HL-60/S4 treated with retinoic acid at 250 ng/mL for 4 days and 3 days (cell line): ENCODE results near the gene SLC7A6.
"Not testable (repeated sequence)": the region's sequence is repeated elsewhere in the genome, so short reads cannot be mapped to it uniquely, and the experiment has no call there.

Experiments used
- in situ Hi-C: fragments of 300-500 bp; cut with MboI; formaldehyde crosslinking; loops from 2 replicates; pipeline ENCODE4 v1.7.0; 2022; ENCODE audit warnings: low sequenced_read_pairs

Gene SLC7A6

GRCh38 chr16:68281368-68282063, 17.2 kb downstream of the SLC7A6 start:
- in situ Hi-C loops, result no loop called here

- in situ Hi-C loops, result no loop called here
These were observed 17.7 kb downstream of the SLC7A6 start for GRCh38 chr16:68282064-68282452.

DNA sequence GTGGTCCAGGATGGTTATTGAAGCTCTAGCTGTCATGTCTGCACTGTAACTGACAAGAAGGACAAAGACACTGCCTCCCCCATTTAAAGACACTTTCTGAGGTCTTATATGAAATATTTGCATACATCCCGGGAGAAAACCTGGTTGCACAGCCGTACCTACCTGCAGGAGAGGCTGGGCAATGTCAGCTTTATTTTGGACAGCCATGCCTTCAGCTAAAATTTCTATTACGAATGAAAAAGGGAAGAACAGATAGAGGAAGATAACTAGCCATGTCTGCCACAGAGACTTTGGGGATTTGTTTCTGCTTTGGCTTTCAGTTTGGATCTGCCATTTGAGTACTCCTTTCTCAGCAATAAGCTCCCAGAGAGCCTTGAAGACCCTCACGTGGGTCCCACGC, 19.0 kb downstream of the SLC7A6 start:
- in situ Hi-C loops, result no loop called here

GRCh38 chr16:68283801-68284598, 19.7 kb downstream of the SLC7A6 start:
- in situ Hi-C loops, result no loop called here

DNA sequence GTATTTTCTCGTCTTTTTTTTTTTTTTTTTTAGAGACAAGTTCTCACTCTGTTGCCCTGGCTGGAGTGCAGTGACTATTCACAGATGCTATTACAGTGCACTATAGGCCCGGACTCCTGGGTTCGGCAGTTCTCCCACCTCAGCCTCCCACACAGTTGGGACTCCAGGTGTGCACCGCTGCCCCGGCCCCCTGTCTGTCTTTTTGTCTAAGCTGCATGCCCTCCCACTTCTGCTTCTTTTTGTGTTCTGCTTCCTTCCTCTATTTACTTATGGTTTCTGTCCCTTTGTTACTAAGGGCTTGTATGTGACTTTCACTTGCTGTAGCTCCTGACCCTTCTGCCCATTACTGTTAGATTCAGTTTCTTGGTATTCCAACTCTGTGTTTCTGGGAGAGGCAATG, 20.5 kb downstream of the SLC7A6 start:
- in situ Hi-C loops, result no loop called here

GRCh38 chr16:68285683-68286082, 21.4 kb downstream of the SLC7A6 start:
- in situ Hi-C loops, result no loop called here

DNA sequence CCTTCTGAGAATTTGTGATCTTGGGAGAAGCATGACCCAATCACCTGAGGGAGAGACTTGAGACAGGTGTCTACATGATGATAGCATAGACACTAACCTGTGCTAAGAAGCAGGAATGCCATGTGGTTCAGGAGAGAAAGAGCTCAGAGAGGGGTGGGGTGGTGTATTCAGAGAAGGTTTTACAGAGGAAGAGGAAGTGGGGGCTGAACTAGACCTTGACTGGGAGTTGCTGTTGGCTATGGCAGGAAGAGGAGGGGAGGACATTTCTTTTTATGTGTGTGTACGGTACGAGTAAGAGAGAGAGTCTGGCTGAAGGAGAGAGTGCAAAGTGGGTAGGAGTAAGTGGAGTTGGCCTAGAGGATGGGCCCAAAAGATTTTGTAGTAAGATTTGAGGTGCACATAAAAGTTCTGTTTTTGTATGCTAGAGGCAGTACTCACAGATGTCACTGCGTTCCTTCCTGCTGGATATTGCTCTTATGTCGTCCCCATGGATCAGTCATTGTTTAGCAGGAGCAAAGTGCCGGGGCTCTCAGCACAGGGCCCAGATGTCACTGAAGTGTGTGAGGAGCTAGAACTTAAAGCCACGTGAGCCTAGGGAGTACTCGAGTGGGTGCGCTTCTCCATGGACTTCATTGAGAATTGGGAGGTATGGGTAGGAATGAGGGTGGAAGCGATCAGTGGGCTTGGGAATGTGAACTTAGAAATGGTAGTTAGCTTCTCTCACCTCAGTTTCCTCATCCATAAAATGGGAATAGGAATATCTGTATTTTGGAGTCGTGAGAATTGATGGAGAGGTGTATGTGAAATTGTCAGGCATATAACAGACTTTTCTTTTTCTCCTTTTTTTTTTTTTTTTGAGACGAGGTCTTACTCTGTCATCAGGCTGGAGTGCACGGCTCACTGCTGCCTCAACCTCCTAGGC, 22.1 kb downstream of the SLC7A6 start:
- in situ Hi-C loops, result no loop called here

GRCh38 chr16:68287276-68288251, 23.2 kb downstream of the SLC7A6 start:
- in situ Hi-C loops, result no loop called here

DNA sequence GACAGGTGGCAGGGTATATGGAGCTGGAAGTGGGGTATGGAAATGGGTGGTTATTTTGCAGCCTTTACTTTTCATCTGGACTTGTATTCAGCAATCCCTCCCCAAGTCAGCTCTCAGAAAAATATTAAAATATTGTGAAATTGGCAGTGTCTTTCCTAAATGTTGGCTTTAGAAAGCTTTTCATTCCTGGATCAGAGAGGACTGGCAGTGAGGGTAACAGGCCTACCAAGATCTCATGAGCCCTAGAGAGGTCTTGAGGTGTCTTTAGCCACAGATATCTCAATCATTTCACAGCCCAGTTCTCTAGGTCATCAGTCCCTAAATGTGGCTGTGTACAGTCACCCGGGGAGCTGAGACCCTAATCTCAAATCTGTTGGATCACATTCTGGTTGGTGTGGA, 23.9 kb downstream of the SLC7A6 start:
- in situ Hi-C loops, result no loop called here

- in situ Hi-C loops, result not testable (repeated sequence)
These were observed 24.5 kb downstream of the SLC7A6 start for GRCh38 chr16:68288796-68289195.

- in situ Hi-C loops, result no loop called here
These were observed 24.9 kb downstream of the SLC7A6 start for GRCh38 chr16:68289202-68289601.

DNA sequence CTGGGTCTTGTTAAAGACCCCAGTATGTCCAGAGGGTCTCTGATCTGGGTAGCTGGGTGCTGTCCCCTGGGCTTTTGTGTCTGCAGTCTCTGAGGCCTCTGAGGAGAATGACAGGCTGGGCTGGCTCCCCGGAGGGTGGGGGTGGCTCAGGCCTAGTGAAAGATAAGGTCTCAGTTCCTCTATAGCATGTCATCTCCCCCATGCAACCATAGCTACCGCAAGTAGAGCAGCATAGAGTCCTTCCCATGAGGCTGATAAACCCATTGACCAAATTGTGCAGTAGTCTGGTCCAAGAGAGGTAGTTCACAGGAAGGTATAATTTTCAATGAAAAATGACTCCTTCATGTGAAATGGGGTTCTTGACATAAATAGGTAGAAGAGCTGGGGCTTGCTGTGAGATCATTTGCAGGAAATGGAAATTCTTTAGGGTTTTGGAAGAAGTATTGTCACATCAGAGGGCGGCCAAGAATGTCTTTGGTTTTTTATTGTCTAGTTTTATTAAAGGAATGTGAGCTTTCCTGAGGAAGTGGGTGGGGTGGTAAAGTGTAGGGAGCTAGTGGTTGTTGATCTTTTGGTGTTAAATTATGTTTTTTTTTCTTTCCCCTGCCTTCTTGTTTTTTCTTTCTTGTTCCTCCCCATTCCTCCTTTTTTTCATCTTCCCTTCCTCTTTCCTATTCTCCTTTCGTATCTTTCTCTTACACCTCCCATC, 25.4 kb downstream of the SLC7A6 start:
- in situ Hi-C loops, result no loop called here

DNA sequence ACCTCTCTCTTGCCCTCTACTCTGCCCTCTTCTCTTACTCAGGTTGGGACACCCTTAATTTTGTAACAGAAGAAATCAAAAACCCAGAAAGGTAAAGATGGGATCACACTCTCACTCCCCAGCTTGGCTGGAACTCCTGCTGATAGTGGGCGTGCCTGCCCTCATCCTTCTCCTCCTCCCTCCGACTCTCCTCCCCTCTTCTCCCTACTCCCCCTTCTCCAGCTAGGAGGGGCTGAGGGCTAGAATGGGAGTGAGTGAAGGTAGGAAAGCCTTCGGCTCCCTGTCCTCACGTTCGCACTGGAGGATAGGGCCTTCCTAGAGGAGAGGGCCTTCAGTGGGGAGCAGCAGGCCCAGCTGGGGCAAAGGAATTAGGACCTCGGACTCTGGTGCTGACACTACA, 26.1 kb downstream of the SLC7A6 start:
- in situ Hi-C loops, result no loop called here

DNA sequence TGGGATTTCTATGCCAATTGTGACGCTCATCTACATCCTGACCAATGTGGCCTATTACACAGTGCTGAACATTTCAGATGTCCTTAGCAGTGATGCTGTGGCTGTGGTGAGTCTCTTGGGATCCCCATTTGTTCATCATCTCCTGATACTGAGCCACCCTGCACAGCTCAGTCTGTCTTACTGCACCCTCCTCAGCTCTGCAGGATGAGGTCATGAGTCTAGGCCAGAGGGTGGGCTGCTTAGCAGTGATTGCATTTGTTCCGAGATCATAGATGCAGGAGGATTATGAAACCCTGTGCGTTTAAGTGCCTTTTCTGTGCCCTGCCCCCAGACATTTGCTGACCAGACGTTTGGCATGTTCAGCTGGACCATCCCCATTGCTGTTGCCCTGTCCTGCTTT, 26.9 kb downstream of the SLC7A6 start:
- in situ Hi-C loops, result no loop called here

- in situ Hi-C loops, result no loop called here
These were observed 28.1 kb downstream of the SLC7A6 start for GRCh38 chr16:68292425-68292824.

DNA sequence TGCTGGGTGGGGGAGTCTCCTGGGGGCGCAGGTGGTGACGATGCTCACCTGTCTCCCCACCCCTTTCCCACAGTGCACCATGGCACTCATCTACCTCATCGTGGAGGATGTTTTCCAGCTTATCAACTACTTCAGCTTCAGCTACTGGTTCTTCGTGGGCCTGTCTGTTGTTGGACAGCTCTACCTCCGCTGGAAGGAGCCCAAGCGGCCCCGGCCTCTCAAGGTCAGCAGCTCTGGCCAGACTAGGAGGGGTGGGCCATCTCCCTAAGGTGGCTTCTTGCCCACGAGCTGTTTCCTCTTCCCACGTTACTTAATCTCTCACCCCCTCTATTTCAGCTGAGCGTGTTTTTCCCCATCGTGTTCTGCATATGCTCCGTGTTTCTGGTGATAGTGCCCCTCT, 32.0 kb downstream of the SLC7A6 start:
- in situ Hi-C loops, result no loop called here

GRCh38 chr16:68296693-68297092, 32.4 kb downstream of the SLC7A6 start:
- in situ Hi-C loops, result no loop called here

DNA sequence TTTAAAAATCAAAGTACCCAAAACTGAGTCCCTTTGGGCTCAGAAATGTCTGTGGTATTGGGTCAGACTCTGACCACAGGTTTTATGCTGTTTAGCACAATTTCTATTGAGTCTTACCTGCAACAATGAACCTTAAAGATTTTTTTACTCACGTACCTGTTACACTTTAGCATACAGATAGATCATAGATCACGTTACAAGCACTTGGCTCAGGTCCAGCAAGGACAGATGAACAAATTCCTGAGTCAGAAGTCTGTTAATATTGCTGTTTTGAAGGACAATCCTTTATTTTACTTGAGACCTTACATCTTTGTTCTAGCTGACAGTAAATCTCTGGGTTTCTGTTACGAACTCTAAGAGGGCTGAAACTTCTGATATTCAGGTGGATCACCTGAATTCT, 33.6 kb downstream of the SLC7A6 start:
- in situ Hi-C loops, result no loop called here

- in situ Hi-C loops, result no loop called here
These were observed 34.0 kb downstream of the SLC7A6 start for GRCh38 chr16:68298312-68298711.
